HG03575 (cell line): ENCODE results near the gene PROCR.
"Not testable (repeated sequence)": the region's sequence is repeated elsewhere in the genome, so short reads cannot be mapped to it uniquely, and the experiment has no call there.

ENCODE experiments used
- ATAC-seq: cut with Tn5 transposase; IDR thresholded peaks from one replicate; pipeline ENCODE4 v1.9.1; 2021; ENCODE audit not compliant: unreplicated experiment, insufficient number of reproducible peaks, low FRiP score; ENCODE audit errors: extremely low read depth

PROCR gene

GRCh38 chr20:35171753-35172433 lies at the start of gene PROCR:
PROCR (plus strand) TSS chr20:35172072; CDS start chr20:35172155, 83 bp downstream.
- ATAC-seq = no peak

DNA sequence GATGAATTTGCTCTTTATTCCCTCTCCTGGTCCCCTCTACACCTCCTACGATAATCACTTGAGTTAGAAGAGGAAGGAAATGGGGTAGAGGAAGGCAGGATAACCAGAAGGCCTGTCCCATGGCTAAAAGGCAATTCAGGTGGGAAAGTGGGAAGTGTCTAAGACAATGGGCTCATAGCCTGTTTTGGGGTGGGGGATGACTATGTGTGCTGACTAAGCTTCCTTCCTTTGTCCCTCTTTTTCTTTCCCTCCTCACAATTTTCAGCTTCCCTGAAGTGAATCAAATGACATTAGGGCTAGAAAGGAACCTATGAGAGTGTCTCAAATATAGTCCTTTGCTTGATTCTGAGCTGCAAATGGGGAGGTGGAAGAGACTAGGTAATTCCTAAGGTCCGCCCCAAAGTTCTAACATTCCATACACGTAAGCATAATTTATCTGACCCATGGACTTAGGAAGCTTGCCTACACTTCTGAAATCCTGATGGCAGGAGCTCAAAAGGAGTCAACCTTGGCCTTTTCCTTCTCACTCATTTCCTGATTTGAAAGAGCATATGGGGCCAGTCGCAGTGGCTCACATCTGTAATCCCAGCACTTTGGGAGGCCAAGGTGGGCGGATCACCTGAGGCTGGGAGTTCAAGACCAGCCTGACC lies 49.0 kb upstream of the PROCR start:
- no peak for ATAC-seq

DNA sequence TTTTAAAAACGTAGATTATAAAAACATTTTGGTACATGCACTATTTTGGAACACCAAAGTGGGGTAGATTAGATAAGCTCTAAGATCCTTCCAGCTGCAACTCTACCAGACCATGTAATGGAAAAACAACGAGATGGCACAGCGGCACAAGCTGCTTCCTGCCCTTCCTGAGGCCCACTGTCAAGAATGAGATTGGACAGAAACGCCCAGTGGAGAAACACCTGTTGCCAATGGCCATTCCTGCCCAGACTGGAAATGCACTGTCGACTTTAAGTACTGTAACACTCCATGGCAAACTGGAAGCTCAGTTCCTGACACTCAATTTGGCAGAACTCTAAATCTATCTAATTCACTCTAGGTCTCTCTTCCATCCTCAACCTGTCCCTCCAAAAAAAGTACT lies 46.1 kb upstream of the PROCR start:
- ATAC-seq = no peak

DNA sequence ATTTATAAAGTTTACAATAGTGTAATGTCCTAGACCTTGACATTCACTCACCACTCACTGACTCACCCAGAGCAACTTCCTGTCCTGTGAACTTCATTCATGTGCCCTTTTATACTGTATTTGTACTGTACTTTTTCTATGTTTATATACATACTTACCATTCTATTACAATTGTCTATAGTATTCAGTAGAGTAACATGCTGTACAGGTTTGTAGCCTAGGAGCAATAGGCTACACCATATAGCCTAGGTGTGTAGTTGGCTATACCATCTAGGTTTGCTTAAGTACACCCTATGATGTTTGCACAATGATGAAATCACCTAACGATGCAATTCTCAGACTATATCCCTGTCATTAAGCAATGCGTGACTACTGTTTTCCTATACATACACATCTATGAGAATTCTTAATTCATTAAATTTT lies 42.2 kb upstream of the PROCR start:
- ATAC-seq = no peak

DNA sequence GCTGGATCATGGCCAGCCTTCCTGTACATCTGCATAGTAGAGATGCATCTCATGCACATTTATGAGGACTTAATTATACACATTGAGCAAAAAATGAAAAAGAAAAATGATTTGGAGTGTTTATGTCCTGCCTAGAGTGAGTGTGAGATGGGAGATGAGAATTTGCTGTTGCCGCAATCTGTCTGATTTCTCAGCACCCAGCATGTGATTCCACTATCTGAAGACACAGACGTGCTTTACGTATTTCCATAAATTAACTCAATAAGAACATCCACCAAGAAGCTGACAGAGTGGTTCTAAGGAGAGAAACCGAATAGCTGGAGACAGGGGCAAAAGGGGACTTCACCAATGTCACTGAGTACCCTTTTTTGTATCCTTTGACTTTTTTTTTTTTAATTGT lies 39.9 kb upstream of the PROCR start:
- ATAC-seq = no peak

DNA sequence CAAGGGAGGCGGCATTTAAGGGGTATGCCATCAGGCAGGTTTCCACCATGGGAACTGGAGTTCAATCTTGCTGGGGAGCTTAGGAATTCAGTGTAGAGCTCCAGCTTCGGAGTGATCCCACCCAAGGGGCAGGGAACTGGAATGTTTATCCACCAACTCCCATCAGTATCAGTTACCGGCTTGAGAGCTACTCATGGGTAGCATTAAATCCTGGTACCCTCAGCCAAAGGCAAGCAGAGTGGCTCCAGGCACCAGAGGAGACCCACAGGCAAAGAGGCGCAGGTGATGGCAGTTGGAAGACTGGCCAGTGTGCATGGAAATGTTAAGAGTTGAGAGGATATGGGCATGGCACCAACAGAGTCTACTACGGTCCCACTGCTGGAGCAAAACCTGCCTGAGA lies 38.8 kb upstream of the PROCR start:
- ATAC-seq = no peak

DNA sequence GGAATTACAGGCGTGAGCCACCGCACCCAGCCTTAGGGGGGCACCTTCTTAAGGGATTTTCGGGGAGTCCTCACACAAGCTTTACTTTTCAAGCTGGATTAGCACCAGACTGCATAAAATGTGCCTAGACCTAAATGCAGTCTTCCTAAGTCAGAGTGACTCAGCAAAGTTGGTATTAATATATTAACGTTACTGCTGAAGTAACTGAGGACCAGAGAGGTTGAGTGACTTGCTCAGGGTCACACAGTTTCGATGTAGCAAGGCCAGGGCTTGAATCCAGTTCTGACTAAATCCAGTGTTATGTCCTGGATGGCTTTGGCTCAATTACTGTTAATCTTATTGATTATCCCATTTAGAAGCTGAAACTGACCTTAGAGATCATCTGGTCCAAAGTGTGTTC lies 38.1 kb upstream of the PROCR start:
- no peak for ATAC-seq

GRCh38 chr20:35134472-35134871 lies 37.4 kb upstream of the PROCR start:
- no peak for ATAC-seq

DNA sequence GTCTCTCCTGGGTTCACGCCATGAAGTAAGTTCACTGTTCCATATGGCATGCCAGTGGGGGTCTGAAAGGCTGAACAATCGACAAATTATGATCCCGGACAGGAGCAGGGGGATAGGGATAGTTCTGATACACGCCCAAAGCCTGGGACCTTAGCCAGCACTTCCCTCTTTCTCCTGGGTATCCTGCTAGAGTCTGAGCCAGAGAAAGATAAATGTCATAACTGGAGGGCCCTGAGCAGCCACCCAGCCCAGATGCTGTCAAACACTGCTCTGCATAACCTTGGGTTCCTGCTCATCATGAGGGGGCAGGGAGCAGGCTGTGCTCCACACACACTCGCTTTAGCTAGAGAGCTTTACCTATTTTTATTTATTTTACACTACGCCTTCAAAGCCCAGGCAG lies 37.0 kb upstream of the PROCR start:
- ATAC-seq = no peak

GRCh38 chr20:35135867-35136586 lies 35.8 kb upstream of the PROCR start:
- ATAC-seq = no peak

- no peak for ATAC-seq
These were observed 27.2 kb upstream of the PROCR start for GRCh38 chr20:35144694-35145093.

DNA sequence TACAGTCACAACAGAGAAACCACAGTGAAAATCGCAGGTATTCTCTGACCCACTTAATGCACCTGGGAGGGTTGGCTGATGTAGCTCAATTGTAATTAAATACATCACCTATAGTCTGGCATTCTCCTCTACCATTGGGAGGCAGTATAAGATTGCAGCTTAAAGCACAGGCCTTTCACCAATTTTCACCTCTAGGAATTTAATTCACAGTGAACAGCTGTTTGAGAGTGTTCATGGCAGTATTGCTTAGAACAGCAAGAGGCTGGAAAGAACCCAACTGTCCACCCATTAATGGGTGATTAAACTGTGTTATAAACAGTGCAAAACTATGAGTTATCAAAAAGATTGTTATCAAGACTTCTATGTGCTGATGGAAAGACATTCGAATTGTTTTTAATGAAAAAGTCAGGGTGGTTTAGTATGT lies 26.7 kb upstream of the PROCR start:
- ATAC-seq = no peak

DNA sequence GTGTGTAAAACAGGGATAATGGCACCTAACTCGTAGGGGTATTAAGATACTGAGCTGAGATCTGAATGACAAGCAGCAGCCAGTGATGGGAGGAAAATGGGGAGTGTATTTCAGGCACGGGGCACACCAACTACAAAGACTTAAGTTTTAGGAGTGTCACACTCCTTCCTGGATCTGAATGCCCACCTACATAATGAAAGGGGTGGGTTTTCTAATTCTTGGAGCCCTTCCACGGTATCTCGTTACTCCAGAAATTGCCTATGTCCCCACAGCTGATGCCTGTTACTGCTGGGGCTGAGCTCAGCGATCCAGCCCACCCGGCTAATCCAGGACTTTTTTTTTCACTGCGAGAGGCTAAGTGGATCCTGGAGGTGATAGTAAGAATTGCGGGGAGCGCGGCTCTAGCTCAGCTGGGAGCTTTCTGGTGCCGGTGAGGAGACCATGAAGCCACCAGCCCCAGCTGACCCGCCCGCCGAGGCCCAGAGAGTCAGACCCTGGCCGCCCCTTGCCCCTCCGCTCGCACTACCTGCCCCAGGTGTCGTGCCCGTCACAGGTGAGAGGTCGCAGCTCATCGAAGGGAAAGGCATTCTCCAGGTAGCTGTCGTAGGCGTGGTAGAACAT lies 25.5 kb upstream of the PROCR start:
- ATAC-seq = no peak

DNA sequence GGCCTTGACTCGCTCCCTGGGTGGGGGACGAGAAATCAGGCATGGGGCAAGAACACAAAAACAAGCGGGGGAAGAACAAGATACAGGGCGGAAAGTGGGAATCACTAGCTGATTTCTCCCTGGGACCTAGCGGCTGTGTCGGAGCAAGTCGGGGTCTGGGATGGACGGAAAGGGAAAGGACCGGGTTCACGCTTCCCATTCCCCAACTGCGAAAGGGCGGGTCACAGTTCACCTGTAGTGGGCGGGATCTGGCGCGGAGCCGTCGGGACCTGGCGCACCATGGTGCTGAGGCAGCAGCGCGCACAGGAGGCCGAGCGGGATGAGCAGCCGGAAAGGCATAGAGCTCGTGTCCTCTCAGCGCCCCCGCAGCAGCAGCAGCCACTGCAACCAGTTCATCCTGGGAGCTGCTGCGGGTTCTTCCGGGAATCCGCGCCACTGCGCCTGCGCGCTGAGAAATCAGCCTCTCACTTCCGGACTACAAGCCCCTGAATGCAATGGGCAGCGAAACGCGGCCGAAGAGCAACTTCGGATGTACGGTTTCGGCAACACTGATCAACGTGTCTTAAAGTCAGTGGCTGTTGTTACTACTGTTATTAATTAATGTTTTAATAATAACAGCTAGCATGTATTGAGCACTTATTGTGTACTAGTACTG lies 24.8 kb upstream of the PROCR start, which contains the start of gene EDEM2:
Gene EDEM2, minus strand, starts transcription at position 417 of the 655 bp plus-strand sequence. Its CDS starts 78 bp downstream, at position 339.
- ATAC-seq = no peak

DNA sequence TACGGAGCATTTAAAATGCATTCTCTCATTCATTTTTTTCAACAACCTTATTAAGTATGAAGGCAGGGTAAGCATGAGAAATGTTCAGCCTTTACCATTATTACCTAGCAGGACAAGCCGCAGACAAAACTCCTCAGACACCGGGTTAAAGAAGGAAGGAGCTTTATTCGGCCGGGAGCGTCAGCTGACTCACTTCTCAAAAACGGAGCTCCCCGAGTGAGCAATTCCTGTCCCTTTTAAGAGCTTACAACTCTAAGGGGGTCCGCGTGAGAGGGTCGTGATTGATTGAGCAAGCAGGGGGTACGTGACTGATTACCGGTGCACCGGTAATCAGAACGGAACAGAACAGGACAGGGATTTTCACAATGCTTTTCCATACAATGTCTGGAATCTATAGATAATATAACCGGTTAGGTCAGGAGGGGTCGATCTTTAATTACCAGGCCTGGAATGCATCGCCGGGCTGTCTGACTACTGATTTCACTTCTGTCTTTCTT lies 24.2 kb upstream of the PROCR start:
- ATAC-seq = not testable (repeated sequence)

DNA sequence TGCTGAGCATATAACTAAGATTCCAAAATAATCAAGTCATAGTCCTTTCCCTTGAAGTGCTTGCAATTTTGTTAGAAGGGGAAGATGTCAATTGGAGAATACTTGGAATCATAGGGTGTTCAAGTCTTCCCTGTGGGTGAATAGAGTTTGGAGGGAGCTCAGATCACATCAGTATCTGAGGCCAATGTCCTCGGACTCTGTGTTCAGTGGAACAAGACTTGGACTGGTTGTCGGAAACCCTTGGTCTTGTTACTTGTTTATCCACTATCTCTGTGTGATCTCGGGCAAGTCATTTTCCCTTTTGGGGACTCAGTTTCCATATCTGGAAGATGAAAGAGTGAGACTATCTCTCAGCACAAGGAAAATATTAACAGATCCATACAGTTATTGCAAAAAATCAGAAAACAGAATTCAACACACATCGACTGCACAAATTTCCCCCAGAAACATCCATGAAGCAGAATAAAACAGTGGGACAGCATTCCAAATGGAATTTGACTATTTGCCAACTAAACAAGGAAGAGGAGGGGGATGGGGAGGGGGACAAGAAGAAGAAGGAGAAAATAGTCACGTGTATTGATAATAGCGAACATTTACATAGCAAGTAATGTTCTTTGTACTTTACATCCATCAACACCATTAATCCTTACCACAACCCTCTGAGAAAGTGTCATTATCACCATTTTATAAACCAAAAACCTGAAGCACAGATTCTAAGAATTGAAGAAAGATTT lies 20.9 kb upstream of the PROCR start:
- no peak for ATAC-seq

DNA sequence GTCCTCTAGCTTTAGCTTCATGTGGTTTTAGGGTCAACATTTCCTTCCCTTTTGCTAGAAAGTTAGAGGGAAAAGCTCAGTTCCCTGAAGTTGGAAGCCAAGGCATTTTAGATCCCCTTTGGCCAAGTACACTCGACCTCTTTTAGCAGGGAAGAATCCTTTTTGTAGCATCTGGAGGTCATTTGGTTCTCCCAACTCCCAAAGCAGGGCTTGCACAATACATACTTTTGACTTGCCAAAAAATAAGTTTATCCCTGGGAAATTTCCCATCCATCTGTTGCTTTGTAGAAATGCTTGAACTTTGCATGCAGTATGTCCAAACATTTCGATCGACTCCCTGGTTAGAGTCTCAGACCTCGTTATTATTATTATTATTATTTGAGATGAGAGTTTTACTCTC lies 20.1 kb upstream of the PROCR start:
- no peak for ATAC-seq

GRCh38 chr20:35155936-35156335 lies 15.9 kb upstream of the PROCR start:
- ATAC-seq = no peak
